Measurements from ENCODE around the gene YEATS4.

The YEATS4 gene

DNA sequence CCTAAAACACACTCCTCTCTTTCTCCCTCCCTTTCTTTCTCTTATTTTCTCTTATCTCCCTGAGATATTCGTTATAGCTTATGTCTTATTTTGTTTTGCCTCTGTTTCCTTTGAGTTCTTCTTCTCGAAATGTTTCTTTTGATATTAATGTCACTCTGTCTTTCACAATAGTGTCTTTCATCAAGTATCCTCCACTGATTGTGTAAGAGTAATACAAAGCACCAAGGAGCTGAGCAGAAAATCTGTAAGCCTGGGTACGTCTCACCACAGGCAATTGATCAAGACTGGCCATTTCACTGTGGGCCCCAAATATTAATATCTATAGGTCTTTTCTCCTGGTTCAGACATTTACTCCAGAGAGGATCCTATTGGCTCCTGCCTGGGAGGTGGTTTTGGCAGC lies 16.2 kb upstream of the YEATS4 start:
- H3K4me1 ChIP-seq (ENCODE audit: control insufficient read depth, insufficient read depth, low read length) = no peaks in the 10 kb centered on the region
- no peak overlapping the region for H3K9ac ChIP-seq (ENCODE audit: low read depth, low read length)
- H3K27ac ChIP-seq (ENCODE audit: low read depth, low read length) = no peak overlapping the region
- H3K27me3 ChIP-seq (ENCODE audit: control insufficient read depth, insufficient read depth, low read length) = no peaks in the 10 kb centered on the region
- no peak overlapping the region for H3K4me3 ChIP-seq (ENCODE audit: low read depth, low read length)
- no peaks in the 10 kb centered on the region for H3K9me3 ChIP-seq (ENCODE audit: control insufficient read depth, insufficient read depth, low read length)
- H3K36me3 ChIP-seq (ENCODE audit: control insufficient read depth, insufficient read depth, low read length) = no peaks in the 10 kb centered on the region

- no peaks in the 10 kb centered on the region for H3K9me3 ChIP-seq (ENCODE audit: control insufficient read depth, insufficient read depth, low read length)
These were observed 15.5 kb upstream of the YEATS4 start for GRCh38 chr12:69343885-69344612.

DNA sequence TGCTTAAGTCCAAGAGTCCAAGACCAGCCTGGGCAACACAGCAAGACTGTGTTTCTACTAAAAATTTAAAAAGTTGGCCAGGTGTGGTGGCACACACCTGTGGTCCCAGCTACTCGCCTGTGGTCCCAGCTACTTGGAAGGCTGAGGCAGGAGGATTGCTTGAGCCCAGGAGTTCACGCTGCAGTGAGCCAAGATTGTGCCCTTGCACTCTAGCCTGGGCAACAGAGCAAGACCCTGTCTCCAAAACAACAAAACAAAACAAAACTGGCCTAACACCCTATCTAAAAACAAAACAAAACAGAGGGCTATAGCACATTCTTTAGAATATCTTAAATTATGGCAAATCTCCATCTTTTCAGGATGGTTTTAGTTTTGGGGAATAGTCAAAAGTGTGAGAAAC lies 14.5 kb upstream of the YEATS4 start:
- no peaks in the 10 kb centered on the region for H3K36me3 ChIP-seq (ENCODE audit: control insufficient read depth, insufficient read depth, low read length)
- no peaks in the 10 kb centered on the region for H3K9me3 ChIP-seq (ENCODE audit: control insufficient read depth, insufficient read depth, low read length)
- H3K9ac ChIP-seq (ENCODE audit: low read depth, low read length) = no peak overlapping the region
- H3K4me3 ChIP-seq (ENCODE audit: low read depth, low read length) = no peak overlapping the region
- no peaks in the 10 kb centered on the region for H3K27me3 ChIP-seq (ENCODE audit: control insufficient read depth, insufficient read depth, low read length)
- no peak overlapping the region for H3K27ac ChIP-seq (ENCODE audit: low read depth, low read length)
- H3K4me1 ChIP-seq (ENCODE audit: control insufficient read depth, insufficient read depth, low read length) = no peaks in the 10 kb centered on the region

More at GRCh38 chr12:69343885-69344612, 15.5 kb upstream of the YEATS4 start:
- Histone ChIP-seq H3K36me3 (ENCODE audit: control insufficient read depth, insufficient read depth, low read length) (no peaks in the 10 kb centered on the region), H3K4me3 (ENCODE audit: low read depth, low read length) (no peak overlapping the region), H3K27me3 (ENCODE audit: control insufficient read depth, insufficient read depth, low read length) (no peaks in the 10 kb centered on the region), H3K9ac (ENCODE audit: low read depth, low read length) (no peak overlapping the region), H3K4me1 (ENCODE audit: control insufficient read depth, insufficient read depth, low read length) (no peaks in the 10 kb centered on the region), H3K27ac (ENCODE audit: low read depth, low read length) (no peak overlapping the region)

DNA sequence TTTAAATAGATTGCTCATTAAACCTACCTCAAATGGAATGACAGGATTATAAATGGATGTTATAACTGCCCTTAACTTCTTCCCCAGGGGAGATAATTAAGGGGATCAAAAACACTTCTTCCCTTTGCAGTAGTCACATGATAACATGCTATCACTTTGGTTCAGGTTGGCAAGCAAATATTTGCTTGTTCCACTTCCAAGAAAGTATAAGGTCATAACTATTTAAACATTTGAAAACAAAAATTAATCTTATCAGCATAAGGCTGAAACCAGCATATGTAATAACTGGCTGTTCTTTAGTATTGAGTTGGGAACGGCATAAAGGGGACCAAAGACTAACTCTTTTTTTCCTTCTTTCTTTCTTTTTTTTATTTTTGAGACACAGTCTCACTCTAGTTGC lies 13.8 kb upstream of the YEATS4 start:
- no peak overlapping the region for H3K27ac ChIP-seq (ENCODE audit: low read depth, low read length)
- no peaks in the 10 kb centered on the region for H3K36me3 ChIP-seq (ENCODE audit: control insufficient read depth, insufficient read depth, low read length)
- H3K27me3 ChIP-seq (ENCODE audit: control insufficient read depth, insufficient read depth, low read length) = no peaks in the 10 kb centered on the region
- no peaks in the 10 kb centered on the region for H3K4me1 ChIP-seq (ENCODE audit: control insufficient read depth, insufficient read depth, low read length)
- no peak overlapping the region for H3K4me3 ChIP-seq (ENCODE audit: low read depth, low read length)
- H3K9ac ChIP-seq (ENCODE audit: low read depth, low read length) = no peak overlapping the region
- H3K9me3 ChIP-seq (ENCODE audit: control insufficient read depth, insufficient read depth, low read length) = no peaks in the 10 kb centered on the region

- no peaks in the 10 kb centered on the region for H3K4me1 ChIP-seq (ENCODE audit: control insufficient read depth, insufficient read depth, low read length)
- H3K9ac ChIP-seq (ENCODE audit: low read depth, low read length) = no peak within 1 kb of the TSS
- no peak within 1 kb of the TSS for H3K27ac ChIP-seq (ENCODE audit: low read depth, low read length)
These were observed 11.2 kb upstream of the YEATS4 start, which contains the start of gene LYZ for GRCh38 chr12:69348162-69348938. TSS of gene LYZ (plus strand) at chr12:69348381. CDS start at chr12:69348409, 28 bp downstream.

DNA sequence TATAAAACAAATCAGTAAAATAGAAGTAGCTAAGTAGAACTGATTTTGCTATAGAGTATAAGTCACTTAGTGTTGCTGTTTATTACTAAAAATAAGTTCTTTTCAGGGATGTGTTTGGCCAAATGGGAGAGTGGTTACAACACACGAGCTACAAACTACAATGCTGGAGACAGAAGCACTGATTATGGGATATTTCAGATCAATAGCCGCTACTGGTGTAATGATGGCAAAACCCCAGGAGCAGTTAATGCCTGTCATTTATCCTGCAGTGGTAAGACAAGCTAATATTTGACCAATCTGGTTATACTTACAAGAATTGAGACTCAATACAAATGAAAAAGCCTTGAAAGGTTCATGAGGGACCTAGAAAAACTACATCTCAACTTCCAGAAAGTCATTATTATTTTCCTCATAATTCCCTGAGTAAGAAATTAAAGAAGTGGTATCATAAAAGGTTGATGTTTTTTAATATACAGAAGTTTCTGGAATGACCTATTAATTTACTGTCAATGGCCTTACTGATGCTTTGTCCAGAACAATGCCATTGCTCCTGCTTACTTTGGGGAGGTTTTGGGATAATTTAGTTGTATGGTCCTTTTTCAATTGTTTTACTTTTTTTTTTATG lies 9.4 kb upstream of the YEATS4 start:
- no peak overlapping the region for H3K27ac ChIP-seq (ENCODE audit: low read depth, low read length)
- H3K4me3 ChIP-seq (ENCODE audit: low read depth, low read length) = no peak overlapping the region
- H3K4me1 ChIP-seq (ENCODE audit: control insufficient read depth, insufficient read depth, low read length) = no peaks in the 10 kb centered on the region
- H3K9me3 ChIP-seq (ENCODE audit: control insufficient read depth, insufficient read depth, low read length) = no peaks in the 10 kb centered on the region
- no peaks in the 10 kb centered on the region for H3K36me3 ChIP-seq (ENCODE audit: control insufficient read depth, insufficient read depth, low read length)
- H3K27me3 ChIP-seq (ENCODE audit: control insufficient read depth, insufficient read depth, low read length) = no peaks in the 10 kb centered on the region
- H3K9ac ChIP-seq (ENCODE audit: low read depth, low read length) = no peak overlapping the region

More at GRCh38 chr12:69348162-69348938, 11.2 kb upstream of the YEATS4 start, which contains the start of gene LYZ:
- no peaks in the 10 kb centered on the region for H3K27me3 ChIP-seq (ENCODE audit: control insufficient read depth, insufficient read depth, low read length)
- no peaks in the 10 kb centered on the region for H3K36me3 ChIP-seq (ENCODE audit: control insufficient read depth, insufficient read depth, low read length)
- H3K9me3 ChIP-seq (ENCODE audit: control insufficient read depth, insufficient read depth, low read length) = no peaks in the 10 kb centered on the region
- no peak within 1 kb of the TSS for H3K4me3 ChIP-seq (ENCODE audit: low read depth, low read length)

- Histone ChIP-seq H3K27me3 (ENCODE audit: control insufficient read depth, insufficient read depth, low read length) (no peaks in the 10 kb centered on the region), H3K9me3 (ENCODE audit: control insufficient read depth, insufficient read depth, low read length) (no peaks in the 10 kb centered on the region), H3K9ac (ENCODE audit: low read depth, low read length) (no peak overlapping the region), H3K36me3 (ENCODE audit: control insufficient read depth, insufficient read depth, low read length) (no peaks in the 10 kb centered on the region), H3K27ac (ENCODE audit: low read depth, low read length) (no peak overlapping the region), H3K4me1 (ENCODE audit: control insufficient read depth, insufficient read depth, low read length) (no peaks in the 10 kb centered on the region), H3K4me3 (ENCODE audit: low read depth, low read length) (no peak overlapping the region)
These were observed 8.8 kb upstream of the YEATS4 start for GRCh38 chr12:69350777-69351176.

DNA sequence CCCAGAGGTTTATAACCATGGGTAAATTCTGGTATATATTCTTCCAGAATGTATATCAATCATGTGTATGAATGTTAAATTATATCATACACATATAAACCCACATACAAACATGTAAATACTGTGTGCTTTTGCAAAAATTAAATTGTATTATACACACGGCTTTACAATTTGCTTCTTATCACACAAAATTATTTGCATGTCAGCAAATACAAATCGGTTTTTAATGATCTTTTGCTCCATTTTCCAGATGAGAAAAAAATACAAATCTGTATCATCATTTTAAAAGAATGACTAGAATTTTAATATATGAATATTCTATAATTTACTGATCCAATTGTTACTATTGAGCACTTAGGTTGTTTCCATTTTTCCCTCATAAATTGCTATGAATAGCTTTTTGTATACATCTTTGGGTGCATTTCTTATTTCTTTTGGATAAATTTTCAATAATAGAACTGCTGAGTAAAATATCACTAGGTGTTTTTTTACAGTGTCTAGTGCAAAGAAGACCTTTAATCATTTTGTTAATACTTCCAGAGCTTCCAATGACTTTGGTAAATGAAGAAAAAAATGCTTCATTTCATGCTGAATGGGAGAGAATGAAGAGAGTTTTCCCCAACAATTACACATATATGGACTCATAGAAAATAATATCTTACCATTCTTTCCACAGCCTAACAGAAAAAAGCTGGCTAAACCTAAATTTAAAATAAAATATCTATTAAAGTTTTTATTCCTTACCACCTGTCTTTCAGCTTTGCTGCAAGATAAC lies 7.9 kb upstream of the YEATS4 start:
- no peaks in the 10 kb centered on the region for H3K36me3 ChIP-seq (ENCODE audit: control insufficient read depth, insufficient read depth, low read length)
- no peaks in the 10 kb centered on the region for H3K9me3 ChIP-seq (ENCODE audit: control insufficient read depth, insufficient read depth, low read length)
- H3K27me3 ChIP-seq (ENCODE audit: control insufficient read depth, insufficient read depth, low read length) = no peaks in the 10 kb centered on the region
- no peaks in the 10 kb centered on the region for H3K4me1 ChIP-seq (ENCODE audit: control insufficient read depth, insufficient read depth, low read length)
- H3K27ac ChIP-seq (ENCODE audit: low read depth, low read length) = no peak overlapping the region
- no peak overlapping the region for H3K9ac ChIP-seq (ENCODE audit: low read depth, low read length)
- no peak overlapping the region for H3K4me3 ChIP-seq (ENCODE audit: low read depth, low read length)

DNA sequence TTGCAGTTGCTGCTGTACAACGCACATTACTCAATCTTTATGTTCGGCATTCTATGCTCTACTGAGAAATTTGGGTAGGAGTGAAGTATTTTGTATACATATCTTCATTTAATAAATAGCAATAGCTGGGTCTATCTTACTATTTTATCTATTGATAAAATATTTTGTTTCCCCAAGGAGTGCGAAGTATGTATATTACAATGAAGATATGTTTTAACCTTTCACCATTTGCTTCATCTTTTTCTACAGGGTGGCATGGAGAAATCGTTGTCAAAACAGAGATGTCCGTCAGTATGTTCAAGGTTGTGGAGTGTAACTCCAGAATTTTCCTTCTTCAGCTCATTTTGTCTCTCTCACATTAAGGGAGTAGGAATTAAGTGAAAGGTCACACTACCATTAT lies 6.6 kb upstream of the YEATS4 start:
- no peak overlapping the region for H3K9ac ChIP-seq (ENCODE audit: low read depth, low read length)
- no peak overlapping the region for H3K27ac ChIP-seq (ENCODE audit: low read depth, low read length)
- no peak overlapping the region for H3K4me3 ChIP-seq (ENCODE audit: low read depth, low read length)
- no peaks in the 10 kb centered on the region for H3K4me1 ChIP-seq (ENCODE audit: control insufficient read depth, insufficient read depth, low read length)
- H3K36me3 ChIP-seq (ENCODE audit: control insufficient read depth, insufficient read depth, low read length) = no peaks in the 10 kb centered on the region
- no peaks in the 10 kb centered on the region for H3K9me3 ChIP-seq (ENCODE audit: control insufficient read depth, insufficient read depth, low read length)
- H3K27me3 ChIP-seq (ENCODE audit: control insufficient read depth, insufficient read depth, low read length) = no peaks in the 10 kb centered on the region

- peaks cover under 1% of the 10 kb centered on the region for H3K4me1 ChIP-seq (ENCODE audit: control insufficient read depth, insufficient read depth, low read length)
- H3K36me3 ChIP-seq (ENCODE audit: control insufficient read depth, insufficient read depth, low read length) = no peaks in the 10 kb centered on the region
- no peak overlapping the region for H3K27ac ChIP-seq (ENCODE audit: low read depth, low read length)
- no peak overlapping the region for H3K4me3 ChIP-seq (ENCODE audit: low read depth, low read length)
- no peaks in the 10 kb centered on the region for H3K27me3 ChIP-seq (ENCODE audit: control insufficient read depth, insufficient read depth, low read length)
- H3K9me3 ChIP-seq (ENCODE audit: control insufficient read depth, insufficient read depth, low read length) = no peaks in the 10 kb centered on the region
- H3K9ac ChIP-seq (ENCODE audit: low read depth, low read length) = no peak overlapping the region
These were observed 5.4 kb upstream of the YEATS4 start for GRCh38 chr12:69354172-69354555.
